Middle frontal gyrus (tissue), 1 donor: ENCODE measurements around the gene SMNDC1.
A peak's percentile ranks its signal among the peaks of the same experiment; 100 is the strongest.
"Not testable (repeated sequence)": the region's sequence is repeated elsewhere in the genome, so short reads cannot be mapped to it uniquely, and the experiment has no call there.

Experiments used
- DNase-seq: peaks from one replicate; pipeline ENCODE4 v3.0.0-alpha.2; 2015; ENCODE audit warnings: low spot score; ENCODE audit errors: extremely low spot score

SMNDC1 gene

DNA sequence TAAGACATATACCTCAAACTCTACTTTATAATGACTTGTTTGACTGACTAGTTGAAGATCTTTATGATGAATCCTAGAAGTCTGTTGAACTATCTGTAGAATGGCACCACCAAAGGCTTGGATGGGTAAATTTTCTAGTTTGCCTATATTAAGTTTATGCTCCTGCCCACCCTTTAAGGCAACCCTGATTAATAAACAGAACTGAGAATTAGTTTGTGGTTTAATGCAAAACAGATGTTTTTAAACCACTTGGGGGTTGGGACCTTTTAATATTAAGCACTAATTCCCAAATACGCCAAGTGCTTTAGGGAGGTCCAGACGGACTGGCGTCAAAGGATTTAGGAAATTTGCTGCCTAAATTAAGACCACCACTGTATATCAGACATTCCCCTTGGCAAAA, 20.5 kb downstream of the SMNDC1 start:
- no peak for DNase-seq

DNA sequence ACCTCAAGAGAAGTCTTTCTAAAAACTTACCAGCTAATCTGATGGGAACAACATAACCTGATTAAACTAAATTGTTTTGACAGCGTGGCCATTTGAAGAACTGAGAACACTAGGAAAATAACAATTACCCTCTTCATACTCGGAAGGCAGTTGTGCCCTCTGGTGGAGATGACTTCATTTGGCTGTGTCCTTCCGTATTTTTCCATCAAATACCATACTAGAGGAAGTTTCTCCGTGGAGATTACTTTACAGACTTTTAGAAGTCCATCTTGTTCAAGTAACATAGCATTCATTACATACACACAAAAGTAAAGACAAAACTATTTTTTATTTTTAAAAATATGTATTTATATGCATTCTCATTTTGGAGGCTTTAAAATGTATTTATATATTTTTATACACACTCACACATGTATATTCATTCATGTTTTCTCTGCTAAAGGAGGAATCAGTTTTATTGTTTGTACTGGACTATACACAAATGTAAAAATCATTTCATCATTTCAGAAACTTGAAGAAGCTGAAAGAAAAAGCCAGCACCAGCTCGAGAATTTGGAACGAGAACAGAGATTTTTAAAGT, 25.2 kb downstream of the SMNDC1 start:
- peak; percentile 77 for DNase-seq

DNA sequence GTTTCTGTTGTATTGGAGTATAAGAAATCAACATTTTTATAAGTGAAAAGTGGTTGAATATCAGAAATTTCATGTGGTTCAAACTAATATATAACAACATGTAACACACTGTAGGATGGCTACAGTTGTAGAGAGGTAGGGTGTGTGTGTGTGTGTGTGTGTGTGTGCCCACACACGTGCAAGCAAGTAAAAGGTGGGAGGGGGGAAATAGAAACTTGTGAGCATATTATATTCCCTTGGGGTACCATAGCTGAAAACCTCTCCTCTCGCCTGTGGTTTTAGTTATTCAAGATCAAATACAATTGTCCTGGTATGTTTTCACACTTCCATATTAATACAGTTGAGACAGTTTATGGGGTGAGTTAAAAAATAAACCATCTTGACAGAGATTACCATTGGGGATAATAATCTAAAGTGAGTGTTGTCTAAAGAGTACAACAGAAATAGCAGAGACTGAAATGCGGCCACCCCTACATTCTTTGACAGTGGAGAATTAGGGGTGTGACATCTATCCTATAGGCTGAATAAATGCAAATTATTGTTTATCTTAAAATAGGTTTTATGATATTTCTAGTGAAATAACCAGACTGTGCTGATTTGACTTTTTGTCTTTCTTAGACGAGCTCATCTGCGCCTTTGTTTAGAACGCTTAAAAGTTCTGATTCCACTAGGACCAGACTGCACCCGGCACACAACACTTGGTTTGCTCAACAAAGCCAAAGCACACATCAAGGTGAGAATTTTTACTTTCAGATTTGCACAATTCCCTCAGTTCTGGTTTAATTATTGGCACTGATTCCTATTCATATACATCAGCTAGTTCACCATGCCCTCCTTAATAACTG, 25.9 kb downstream of the SMNDC1 start:
- no peak for DNase-seq

- no peak for DNase-seq
These were observed 27.1 kb downstream of the SMNDC1 start for GRCh38 chr10:110277591-110277990.

GRCh38 chr10:110276603-110277002, 28.1 kb downstream of the SMNDC1 start:
- no peak for DNase-seq

DNA sequence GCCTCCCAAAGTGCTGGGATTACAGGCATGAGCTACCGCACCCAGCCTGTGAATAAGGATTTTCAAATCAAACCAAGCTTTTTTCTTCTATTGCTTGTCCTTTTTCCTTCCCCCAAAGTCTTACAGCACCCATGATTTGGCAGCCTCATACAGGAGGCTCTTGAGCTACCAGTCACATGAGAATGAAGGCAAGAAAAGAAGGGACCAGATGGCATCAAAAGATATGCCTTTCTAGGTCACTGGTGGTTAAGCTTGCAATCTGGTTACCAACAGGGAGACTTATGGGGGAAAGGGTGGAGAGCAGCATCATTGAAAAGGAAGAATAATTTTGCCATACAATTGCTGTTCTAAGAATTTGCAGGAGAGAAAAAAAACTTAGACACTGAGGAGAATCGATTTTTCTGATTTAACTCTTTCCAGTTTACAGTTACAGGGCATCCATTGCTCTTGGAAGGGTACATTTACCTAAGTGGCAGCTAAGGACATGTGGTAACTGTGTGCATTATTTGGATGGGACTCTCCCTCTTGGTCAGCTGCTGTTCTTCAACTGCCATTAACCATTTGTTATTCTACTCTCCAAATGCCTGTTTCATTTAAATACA, 29.5 kb downstream of the SMNDC1 start:
- DNase-seq: no peak

GRCh38 chr10:110274647-110275046, 30.1 kb downstream of the SMNDC1 start:
- no peak for DNase-seq

GRCh38 chr10:110274072-110274627, 30.6 kb downstream of the SMNDC1 start:
- no peak for DNase-seq

DNA sequence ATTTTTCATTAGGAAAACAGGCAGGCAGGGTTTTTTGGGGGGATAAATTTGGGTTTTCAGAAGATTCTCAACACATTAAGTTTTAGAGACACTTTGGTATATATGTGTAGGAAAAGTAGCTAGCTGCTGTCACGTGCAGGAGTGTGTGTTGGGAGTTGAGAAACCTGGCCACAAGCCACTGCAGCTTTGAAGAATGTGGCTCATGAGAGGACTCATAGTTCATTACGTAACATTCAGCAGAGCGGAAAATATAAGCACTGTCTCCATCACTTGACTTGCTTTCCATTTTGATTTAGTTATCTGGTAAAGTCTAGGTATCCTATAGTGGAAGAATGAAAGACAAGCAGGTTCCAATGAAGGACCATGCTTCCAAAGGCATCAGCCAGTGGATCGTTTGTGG, 31.2 kb downstream of the SMNDC1 start:
- no peak for DNase-seq

DNA sequence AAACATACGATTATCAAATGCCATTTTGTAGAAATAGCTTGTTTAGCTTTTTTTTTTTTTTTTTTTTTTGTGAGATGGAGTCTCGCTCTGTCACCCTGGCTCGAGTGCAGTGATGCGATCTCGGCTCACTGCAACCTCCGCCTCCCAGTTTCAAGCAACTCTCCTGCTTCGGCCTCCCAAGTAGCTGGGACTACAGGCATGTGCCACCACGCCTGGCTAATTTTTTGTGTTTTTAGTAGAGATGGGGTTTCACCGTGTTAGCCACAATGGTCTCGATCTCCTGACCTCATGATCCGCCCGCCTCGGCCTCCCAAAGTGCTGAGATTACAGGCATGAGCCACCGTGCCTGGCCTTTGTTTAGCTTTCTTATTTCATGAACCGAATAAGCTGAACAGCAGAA, 31.7 kb downstream of the SMNDC1 start:
- DNase-seq: not testable (repeated sequence)

GRCh38 chr10:110269374-110270318, 35.1 kb downstream of the SMNDC1 start:
- DNase-seq: peak; percentile 70

DNA sequence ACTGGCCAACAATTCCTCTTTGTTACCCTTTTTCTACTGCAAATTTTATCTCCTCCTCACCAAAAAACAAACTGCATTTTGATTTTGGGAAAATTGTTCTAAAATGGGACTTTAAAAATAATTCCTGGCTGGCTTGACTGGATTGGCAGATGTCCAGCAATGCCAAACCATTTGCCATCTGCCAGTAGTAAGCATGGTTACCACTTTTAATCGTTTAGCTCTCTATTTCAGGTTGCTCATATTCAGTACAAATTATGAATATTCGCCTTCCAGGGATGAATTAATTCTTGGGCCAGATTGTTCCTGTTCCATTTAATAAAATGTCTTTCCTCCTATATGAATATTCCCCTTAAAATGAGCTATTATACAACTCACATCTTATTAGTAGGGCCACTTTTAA, 35.7 kb downstream of the SMNDC1 start:
- no peak for DNase-seq

DNA sequence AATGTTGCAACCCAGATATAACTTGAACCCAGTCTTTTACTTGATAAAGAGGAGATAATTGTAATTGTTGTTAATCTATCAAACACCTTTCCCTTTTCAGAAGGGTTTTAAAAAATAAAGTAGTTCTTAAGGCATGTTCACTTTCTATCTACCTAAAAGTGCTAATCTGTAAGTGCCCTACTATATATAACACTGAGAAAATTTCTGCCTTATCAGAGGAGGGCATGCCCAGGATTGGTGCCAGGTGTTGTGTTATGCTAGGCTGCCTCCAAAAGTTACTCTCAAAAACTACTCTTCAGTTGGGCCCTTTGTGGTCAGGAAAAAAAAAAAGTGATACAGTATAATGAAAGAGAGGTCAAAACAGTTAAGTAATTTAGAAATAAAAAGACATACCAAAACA, 36.3 kb downstream of the SMNDC1 start:
- DNase-seq: no peak

DNA sequence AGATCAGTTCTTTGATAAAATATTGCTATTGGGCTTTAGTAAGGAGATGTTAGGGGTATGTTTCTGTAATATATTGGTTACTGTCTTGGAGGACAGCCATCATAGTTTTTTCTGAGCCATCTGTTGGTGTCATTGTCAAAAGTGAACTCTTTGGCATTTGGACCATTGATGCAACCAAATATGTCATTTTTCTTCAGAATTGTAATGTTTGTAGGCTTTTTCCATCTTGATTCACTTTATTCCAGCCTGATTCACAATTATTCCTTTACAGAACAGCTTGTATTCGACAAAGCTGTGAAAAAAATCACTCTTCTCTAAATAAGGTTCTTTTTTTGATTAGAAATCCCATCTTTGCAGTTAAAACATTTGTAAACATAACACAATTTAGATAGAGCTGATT, 37.4 kb downstream of the SMNDC1 start:
- no peak for DNase-seq

- DNase-seq: no peak
These were observed 39.0 kb downstream of the SMNDC1 start for GRCh38 chr10:110265573-110266193.

DNA sequence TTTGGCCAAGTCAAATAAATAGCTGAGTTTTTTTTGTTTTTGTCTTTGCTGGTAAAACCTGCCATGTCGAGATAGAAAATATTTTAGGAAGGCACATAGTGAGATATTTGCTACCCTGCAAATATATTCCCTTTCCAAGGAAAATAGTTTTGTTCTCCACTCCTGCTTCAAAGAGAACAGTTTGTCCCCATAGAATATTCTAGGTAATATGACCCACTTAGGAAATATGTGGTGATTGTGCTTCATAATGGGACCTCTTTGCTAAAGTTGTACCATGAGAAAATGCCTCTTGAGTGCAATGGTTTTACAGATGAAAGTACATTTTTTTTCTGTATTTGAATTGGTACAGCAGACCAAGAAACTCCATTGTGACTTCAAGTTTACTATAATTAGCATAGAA, 41.6 kb downstream of the SMNDC1 start:
- no peak for DNase-seq

DNA sequence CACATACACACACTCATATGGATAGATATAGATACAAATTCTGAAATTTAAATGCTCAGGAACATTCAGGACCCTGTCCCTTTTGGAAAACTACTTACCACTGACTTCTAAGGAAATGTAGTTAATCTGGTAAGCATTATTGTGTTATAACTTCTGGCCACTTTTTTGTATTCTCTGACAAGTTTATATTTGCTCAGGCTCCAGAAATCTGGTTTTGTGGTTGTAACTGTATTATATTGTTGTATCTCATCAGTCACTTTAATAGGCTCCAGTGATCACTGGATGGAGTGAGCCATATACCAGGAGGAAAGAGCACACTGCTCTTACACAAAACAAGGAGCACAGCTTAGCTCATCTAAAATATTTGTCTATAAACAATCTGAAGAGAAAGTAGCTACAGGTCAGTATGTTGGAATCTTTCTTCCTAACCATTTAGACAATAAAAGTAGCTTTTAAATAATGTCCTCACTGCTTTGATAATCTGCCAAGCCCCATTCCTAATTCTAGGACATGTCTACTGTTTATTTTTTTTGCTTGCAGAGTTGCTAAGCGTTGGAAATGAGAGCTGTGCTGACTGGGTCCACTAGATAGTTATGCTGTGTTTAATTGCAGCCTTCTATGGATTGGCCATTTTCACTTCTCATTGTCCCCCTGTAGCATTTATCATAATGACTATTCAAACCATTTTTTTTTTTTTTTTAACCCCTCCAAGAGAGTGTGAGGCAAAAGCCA, 43.8 kb downstream of the SMNDC1 start:
- no peak for DNase-seq

GRCh38 chr10:110259317-110259716, 45.4 kb downstream of the SMNDC1 start:
- no peak for DNase-seq

DNA sequence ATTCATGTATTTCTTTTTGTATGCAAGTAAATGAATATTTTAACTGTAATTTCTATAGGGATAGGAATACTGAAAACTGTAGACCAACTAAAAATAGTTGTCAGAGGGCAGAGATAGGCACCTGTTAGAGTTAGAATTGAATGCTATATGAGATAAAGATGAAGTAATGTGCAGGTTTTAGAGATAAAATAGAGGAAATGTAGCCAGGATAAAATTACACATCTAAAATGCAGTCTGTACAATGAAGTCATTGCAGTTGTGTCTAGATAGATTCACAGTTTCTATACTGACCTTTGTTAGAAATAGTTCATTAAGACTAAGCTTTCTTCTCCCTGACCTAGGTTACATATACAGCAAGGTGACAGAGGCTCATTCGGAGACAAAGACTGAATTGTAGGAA, 46.2 kb downstream of the SMNDC1 start:
- DNase-seq: no peak

GRCh38 chr10:110254467-110254866, 50.3 kb downstream of the SMNDC1 start:
- DNase-seq: no peak
